Stimulated activated CD4-positive, alpha-beta T cell treated with anti-CD3 and anti-CD28 coated beads, TNF-alpha, amount 100 ng/mL, for 4 hours (primary cell): ENCODE measurements around the gene MBP.

Experiments used
- DNase-seq, 3 experiments: peaks; one replicate each; pipeline ENCODE4 v3.0.0-alpha.2; 2020; ENCODE audit warnings: low read depth in 3 of 3

Gene MBP

DNA sequence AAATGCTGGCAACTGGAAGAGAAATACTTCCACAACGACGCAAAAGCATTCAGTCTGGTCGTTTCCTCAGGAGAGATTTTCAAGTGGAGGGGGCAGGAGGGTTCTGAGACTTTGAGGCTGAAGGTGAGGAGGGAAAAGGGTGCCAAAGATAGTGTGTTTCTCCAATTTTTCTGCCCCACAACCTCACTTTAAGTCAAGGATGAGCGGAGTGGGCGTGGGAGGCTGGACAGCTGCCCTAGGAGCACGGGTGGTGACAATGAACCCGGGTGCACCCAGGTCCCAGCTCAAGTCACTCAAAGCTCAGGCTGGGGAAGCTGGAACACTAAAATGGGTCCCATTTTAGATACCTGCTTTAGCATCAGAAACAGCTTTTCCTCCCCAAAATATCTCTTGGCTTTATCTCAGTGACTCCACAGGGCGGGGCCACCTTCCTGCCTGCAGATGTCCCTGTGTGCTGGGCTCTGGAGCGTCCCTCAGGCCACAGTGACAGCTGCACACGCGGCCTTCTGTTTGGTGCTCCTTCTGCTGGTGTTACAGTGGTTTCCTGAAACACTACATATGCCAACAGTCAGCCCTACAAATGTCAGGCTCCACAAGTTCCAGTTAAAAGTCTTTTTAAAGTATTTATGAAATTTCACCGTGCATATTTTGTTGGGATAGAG is 1.4 kb upstream of the MBP start:
- DNase-seq: no peak

DNA sequence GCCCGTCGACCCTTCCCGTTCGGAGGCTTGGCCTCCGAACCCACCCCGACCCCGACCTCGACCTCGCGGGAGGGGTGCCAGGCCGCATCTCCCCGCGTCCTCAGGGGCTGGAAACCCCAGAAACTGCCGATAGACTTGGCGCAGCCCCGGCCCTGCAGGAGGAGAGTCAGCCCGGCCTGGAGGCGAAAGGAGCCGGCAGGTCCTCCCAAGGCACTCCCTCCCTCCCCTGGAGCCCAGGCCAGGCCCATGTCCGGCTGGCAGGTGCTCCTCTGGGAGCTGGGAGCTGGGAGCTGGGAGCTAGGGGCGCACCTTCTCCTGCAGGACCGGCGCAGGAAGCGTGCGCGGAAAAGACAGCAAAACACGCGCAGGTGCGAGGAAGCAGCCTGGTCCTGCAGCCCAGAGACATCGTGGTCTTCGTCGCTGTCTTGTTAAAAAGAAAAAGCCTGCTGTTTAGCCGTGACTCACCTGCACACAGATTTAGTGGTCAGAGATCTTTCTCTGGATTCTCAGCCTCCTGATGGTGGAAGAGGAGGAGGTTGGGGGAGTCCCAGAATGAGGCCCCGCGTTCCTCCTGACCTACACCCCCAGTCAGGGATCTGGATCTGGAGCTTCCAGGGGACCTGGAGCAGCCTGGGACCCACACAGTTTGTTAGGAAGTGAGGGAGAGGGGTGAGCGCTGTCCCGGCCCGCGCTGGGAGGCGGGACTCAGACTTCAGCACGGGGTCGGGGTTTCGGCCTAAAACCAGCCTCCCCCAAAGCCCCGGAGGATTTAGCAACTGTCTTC is 660 bp upstream of the MBP start:
- no peak for DNase-seq

DNA sequence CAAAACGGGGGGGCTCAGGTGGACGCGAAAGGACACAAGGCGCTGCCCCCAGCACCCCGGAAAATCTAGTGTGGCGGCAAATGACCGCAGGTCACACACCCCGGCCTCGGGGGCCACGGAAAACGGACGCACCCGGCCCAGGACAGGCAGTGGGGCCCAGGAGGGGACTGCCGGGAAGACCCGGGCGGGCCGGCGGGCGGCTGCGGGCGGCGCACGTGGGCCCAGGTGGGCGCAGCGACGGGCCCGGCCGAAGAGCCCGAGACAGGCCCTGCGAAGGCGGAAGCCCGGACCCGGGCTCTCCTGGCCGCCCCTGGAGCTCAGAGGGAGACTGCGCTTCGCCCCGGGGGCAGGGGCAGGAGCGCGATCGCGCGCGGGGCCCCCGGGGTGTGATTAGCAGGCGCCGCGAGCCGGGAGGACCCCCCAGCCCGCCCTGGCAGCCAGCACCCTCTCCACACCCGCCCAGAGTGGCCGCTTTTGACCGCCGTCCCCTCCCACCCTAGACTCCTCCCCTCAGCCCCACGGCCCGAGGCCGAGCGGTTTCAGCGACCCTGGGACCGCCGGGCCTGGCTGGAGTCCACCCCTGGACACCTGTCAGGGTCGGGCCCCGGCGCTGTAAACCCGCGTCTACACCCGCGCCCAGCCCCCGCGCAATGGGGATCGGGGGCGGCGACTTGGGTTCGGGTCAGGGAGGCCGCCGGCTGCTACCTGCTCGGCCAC is 773 bp downstream of the MBP start:
- DNase-seq: no peak

DNA sequence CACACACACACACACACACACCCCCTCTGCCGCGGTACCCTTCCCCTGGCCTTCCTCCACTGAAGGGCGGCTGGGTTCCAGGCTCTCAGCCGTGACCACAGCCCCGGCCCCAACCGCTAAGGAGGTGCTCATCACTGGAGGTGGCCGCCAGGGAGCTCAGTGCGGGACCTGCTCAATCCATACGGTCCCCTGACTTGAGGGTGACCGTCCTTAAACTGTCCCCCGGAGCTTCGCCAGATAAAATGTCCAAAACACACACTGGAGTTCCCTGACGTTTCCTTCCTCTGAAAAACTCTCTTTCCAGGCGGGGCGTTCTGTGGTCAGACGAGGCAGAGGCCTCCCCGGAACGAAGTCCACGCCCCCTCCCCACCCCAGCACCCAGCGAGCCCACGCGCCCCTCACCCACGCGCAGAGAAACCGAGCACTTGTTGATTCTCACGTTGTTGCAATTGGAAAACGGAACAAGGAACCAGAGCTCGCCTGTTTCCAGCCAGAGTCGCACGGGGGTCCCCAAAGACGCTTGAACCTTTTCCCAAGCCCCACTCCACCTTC is 1.4 kb downstream of the MBP start:
- DNase-seq: peak; percentile 36 to 59 (median 56)

DNA sequence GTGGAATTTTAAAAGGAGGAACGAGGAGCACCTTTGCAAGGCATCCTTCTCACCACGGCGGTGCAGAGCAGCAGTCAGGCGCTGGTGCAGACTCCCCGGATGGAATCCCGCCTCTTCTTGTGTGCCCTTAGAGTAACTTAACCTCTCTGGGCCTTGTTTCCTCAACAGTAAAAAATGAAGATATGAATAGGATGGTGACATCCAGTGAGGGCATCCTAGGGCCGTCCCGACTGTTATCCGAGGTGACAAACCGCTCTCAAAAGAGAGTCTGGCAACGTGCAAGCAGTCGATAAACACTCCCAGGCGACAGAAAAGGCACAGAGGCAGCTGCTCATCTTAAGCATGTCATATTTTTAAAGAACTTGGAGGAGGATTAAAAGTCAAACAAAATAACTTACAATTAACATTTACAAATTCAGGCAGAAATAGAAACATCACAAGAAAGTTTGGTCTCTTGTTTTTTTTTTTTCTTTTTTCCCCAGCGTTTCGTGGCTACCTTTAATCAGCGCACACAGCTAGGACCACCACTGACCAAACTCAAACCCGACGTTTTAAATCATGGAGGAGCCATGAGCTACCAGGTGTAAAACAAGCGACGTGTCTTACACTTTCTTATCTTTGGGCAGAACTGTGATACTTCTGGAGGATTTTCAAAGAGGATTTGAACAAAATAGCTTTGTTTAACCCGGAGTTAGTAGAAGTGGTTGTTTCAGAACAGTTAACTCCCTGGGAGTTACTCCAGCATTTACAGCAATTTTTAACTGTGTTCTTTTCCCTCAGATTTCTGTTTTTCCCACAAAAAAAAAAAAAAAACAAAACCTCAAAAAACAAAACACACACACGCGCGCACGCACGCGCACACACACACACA is 2.1 kb downstream of the MBP start:
- no peak for DNase-seq

DNA sequence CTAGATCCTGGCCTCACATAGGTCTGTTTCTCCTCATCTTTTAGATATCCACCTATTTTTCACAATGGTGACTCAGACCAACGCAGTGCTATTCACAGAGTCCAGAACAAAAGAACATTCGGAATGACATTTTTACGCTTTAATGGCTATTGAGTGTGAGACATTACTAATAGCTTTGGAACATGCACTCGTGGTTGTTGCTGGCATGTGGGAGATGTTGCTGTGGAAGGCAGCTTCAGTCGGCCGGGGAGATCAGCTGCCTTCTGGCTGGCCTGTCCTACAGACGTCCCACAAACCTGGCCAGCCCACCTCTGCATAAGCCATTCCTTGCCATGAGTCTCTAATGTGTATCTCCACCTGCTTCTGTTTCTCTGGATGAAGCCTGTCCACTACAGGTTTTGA is 3.4 kb downstream of the MBP start:
- no peak for DNase-seq

DNA sequence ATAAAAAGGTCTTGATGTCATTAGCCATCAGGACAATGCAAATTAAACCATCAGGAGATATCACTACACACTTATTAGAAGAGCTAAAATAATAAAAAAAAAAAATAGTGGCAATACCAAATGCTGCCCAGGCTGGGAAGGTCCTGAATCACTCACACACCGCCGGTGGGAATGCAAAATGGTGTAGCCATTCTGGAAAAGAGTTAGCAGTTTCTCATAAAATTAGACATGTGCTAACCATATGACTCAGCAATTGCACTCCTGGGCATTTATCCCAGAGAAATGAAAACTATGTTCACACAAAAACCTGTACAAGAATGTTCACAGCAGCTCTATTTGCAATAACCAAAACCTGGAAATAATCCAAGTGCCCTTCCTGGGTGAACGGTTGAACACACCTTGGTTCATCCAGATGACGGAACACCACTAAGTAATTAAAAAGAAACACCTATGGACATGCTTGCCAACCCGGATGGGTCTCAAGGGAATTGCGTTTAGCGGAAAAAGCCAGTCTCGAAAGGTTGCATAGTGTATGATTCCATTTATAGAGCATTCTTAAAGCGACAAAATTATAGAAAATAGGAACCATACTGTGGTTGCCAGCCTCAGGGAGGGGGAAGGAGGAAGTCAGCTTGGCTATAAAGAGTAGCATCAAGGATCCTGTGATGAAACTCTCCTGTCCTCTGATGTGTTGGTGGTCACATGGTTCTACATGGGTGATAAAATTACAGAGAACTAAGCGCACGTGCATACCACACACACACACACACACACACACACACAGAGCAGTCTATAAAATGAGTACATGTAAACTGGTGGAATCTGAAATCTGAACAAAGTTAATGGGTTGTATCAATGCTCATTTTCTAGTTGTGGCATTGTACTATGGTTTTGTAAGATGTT is 4.6 kb downstream of the MBP start:
- DNase-seq: no peak

DNA sequence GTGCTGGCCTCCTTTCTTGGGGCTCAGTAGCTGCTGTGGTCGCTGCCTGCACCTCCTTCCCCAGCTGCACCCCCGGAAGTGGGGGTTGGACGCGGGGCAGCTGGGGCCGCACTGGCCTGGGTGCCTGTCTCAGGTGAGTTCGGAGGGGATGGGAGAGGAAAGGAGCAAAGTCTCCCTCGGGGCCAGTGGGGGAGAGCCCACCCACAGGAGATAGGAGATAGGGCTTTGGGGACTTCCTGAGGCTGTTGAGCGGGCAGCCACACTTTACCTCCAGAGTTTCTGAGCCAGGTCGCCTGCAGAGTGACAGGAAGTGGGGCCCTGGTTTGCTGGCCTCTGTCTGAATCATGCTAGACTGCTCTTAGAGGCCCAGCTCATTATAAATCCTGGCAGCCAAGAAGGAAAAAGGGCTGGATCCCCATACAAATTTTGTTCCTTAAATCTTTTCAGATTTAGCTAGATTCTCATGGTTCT is 8.1 kb downstream of the MBP start:
- no peak for DNase-seq

DNA sequence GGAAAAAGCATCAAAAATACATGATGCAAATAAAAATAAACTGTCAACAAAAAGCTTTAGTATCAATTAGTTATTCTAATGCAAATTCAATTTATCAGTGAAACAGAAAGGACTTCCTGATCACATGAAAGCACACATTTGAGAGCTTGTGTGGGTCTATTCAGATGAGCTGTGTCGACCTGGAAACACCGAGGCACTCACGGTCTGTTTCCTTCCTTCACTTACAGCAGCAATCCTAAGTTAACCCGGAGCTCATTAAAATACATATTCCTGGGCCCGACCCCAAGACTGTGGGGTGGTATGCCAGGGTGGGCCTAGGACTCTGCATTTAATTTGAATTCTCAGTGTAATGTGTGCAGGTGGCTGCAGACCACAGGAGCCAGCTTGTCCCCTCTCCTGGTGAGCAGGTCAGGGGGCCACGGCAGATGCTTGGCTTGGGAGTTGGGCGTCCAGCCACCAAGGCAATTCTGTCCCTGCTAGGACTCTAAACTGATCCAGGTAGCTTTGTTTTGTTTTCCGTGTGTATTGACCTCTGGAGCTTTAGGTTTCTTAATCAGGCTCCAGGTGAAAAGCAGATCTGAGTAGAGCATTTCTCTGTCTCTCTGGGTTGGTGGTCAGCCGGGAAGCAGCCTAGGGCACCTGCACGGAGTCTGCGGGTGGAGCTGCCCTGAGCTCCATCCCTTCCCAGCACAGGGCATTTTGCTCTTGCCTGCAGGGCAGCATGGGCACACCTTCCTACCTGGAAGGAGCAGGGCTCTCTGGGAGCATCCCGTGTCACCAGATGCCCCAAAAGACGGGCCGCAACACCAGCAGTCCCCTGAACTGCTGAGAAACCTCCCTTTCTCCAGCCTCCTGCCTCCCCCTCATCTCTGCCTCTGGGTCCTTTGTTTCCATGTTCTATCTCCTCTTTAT is 9.0 kb downstream of the MBP start:
- no peak for DNase-seq

DNA sequence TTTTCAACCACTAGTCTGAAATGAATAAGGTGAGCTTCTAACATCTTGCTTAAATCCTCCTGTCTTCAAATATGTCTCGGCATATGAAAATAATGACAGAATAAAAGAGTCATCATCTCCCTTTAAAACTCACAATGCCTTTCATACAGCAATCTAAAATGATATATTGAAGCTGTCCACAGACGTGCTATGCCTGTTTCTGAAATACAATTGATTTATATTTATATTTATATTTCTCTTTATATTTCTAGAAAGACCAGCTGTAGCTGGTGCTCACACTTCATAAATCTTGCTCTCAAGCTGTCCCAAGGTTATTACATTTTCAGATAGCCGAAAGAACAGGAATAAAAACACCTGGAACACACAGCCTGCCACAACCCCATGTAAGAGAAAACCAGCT is 11.1 kb downstream of the MBP start:
- no peak for DNase-seq

DNA sequence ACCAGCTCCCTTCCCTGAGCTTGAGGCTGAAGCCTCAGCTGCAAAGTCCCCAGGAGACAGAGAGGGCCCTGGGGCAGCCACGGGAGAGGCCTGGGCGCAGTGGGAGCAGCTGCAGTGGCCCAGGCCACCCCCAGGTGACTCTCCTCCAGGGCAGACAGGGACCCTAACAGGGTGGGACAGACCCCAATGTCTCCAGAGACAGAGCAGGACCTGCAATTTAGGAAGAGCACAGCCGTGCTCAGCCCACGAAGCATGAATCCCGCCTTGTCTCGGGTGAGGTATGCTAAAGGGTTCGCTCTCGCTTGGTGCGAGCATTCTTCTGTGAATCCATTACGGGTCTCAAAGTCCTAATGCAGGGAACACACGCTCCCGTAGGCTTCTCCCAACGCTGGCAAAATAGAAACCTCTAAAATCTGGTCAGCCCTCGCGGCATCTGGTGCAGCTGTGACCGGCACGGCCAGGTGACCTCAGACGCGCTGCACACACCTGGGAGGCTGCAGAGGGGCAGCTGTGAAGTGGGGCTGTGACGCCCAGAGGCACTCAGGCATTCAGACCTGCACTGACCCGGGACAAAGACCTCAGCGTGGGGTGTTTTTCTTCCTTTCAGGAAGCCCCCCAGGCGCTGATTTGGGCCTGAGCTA is 12.6 kb downstream of the MBP start:
- no peak for DNase-seq

DNA sequence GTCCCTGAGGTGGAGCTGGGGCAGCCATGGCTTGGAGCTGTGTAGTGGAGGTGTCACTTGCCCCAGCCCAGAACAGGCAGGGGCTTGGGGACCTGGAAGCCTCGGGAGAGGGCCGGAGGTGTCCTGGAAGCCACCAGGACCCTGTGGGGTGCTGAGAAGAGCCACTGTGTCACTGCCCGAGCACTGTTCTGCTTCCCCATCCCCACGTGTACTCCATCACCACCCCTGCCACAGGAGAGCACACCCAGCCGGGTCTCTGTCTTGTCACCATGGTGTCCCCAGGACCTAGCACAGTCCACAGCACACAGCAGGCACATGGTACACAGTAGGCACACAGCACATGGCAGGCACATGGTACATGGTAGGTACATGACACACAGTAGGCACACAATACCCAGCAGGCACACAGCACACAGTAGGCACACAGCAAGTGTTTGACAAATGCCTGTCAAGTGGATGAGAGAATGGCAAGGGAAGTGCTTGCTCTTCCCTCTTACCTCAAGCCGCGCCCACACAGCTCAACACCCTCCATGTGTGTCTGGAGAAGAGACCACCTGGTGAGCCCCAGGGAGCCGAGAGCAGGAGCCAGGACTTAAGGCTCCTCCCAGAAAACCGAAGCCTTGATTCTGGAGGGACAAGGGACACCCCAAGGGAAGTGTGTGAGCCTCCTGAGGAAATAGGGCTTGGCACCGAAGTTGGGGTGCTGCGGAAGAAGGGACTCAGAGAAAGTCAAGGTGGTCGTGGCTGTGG is 13.3 kb downstream of the MBP start:
- DNase-seq: no peak

DNA sequence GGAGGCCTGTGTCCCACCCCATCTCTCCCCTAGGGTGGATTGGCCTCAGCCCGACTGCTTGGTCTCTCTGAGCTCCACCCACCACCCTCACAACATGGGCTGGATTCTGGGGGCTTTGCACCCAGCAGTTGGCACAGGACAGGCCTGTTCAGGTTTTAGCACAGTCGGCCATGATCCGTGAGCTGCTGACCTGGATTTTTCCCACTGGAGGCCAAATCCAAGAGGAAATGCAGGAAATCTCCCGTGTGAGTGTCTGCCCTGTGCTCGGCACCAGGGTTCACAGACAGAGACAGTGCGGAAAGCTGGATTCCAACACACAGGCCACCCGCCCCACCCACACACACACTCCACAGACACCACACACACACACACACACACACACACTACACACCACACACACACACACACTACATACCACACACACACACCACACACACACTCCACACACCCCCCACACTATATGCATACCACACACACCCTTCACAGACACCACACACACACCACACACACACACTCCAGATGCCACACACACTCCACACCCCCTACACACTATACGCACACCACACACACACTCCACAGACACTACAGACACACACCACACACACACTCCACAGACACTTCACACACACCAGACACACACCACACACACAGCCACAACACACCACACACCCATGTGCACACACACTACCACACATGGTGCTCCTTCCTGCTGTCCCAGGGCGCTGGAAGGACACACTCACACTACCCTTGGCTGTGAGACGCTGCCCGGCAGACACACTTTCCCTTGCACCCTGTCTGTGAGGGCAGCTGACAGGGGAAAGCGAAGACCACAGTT is 14.1 kb downstream of the MBP start:
- no peak for DNase-seq

DNA sequence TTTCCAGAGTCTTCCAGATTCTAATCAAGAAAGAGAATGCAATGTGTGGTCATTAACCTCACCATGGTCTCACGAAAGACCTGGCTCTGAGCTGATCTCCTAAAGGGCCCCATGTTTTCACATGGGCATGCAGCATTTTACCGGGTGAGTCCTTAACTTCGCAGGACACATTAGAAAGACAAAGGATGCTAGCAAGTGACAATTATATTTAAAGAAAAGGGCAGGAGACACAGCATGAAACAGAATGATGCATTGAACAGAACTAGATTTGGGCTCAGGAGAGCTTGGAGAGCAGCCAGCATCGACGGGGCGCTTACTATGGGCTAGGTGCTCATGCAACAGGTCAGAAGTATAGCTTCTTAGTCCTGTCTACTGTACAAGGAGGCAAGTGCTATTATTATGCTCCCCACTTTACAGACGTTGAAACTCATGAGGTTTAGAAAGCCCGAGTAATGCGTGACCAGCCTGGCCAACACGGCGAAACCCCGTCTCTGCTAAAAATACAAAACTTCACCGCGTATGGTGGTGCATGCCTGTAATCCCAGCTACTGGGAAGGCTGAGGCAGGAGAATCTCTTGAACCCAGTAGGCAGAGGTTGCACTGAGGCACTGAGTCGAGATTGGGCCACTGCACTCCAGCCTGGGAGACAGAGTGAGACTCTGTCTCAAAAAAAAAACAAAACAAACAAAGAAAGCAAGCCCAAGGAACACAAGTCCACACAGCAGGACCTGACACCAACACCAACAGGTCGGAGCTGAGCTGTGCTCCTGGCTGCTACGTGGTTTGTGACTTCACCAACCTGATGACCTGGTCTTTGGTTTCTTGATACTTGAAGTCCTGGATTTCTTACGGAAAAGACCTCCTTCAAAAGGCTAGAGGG is 16.1 kb downstream of the MBP start:
- DNase-seq: no peak

DNA sequence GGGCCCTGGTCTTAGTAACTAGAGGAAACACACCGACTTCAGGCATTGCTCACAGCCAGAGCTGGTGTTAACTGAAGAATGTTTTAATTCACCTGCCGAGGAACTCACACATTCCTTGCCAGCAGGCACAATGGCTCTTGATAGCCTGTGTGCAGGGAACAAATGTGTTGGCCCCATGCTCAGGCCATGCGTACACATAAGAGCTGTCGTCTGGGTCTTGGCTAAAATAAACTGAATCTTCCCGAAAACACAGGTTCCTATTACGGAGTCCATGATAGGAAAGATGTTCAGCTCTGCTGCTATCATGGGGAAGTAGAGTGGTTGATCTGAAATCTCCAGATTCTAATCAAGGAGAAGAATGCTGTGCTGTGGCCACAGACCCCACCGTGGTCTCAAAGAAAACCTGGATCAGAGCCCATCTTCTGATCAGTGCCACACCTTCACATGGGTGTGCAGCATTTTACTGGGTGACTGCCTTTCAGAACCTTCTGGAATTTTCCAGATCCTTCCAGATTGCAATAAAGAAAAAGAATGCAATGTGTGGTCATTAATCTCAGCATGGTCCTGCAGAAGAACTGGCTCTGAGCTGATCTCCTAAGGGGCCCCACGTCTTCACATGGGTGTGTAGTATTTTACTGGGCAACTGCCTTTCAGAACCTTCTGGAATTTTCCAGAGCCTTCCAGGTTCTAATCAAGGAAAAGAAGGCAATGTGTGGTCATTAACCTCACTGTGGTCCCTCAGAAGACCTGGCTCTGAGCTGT is 17.2 kb downstream of the MBP start:
- DNase-seq: no peak
